GM10847 (cell line): ENCODE data around the gene PCDHA11.

ENCODE experiments used
- POLR2A ChIP-seq: IDR thresholded peaks from 2 replicates; pipeline ENCODE4 v1.6.1; 2011; ENCODE audit not compliant: insufficient read length; ENCODE audit errors: extremely low read depth

Gene PCDHA11, protein sequence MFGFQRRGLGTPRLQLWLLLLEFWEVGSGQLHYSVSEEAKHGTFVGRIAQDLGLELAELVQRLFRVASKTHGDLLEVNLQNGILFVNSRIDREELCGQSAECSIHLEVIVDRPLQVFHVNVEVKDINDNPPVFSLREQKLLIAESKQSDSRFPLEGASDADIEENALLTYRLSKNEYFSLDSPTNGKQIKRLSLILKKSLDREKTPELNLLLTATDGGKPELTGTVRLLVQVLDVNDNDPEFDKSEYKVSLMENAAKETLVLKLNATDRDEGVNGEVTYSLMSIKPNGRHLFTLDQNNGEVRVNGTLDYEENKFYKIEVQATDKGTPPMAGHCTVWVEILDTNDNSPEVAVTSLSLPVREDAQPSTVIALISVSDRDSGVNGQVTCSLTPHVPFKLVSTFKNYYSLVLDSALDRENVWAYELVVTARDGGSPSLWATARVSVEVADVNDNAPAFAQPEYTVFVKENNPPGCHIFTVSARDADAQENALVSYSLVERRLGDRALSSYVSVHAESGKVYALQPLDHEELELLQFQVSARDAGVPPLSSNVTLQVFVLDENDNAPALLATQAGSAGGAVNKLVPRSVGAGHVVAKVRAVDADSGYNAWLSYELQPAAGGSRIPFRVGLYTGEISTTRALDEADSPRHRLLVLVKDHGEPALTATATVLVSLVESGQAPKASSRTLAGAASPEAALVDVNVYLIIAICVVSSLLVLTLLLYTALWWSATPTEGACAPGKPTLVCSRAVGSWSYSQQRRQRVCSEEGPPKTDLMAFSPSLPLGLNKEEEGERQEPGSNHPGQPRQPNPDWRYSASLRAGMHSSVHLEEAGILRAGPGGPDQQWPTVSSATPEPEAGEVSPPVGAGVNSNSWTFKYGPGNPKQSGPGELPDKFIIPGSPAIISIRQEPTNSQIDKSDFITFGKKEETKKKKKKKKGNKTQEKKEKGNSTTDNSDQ

DNA sequence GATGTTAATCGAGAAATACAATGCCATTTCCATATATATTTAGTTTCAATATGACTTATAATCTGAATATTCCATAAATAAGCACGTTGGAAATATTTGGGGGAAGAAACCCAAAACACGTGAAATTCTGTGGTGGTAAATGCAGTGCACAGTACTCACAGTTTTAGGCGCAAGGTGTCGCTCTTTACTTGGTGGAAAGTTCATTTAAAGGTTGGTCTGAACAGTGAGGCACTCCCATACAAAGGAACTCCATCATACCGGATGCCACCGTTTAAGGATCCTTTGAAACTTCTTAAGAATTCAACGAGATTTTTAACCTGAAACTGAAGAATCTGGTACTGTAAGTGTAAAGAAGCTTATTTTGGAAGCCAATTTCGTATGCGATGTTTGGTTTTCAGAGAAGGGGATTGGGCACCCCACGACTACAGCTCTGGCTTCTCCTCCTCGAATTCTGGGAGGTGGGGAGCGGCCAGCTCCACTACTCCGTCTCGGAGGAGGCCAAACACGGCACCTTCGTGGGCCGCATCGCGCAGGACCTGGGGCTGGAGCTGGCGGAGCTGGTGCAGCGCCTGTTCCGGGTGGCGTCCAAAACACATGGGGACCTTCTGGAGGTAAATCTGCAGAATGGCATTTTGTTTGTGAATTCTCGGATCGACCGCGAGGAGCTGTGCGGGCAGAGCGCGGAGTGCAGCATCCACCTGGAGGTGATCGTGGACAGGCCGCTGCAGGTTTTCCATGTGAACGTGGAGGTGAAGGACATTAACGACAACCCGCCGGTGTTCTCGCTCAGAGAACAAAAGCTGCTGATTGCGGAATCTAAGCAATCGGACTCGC is at the start of gene PCDHA11:
Gene PCDHA11 (plus strand): TSS at position 237 of the 834 bp plus-strand sequence. CDS start 147 bp downstream, at position 384.
- TF ChIP-seq POLR2A: no peak

DNA sequence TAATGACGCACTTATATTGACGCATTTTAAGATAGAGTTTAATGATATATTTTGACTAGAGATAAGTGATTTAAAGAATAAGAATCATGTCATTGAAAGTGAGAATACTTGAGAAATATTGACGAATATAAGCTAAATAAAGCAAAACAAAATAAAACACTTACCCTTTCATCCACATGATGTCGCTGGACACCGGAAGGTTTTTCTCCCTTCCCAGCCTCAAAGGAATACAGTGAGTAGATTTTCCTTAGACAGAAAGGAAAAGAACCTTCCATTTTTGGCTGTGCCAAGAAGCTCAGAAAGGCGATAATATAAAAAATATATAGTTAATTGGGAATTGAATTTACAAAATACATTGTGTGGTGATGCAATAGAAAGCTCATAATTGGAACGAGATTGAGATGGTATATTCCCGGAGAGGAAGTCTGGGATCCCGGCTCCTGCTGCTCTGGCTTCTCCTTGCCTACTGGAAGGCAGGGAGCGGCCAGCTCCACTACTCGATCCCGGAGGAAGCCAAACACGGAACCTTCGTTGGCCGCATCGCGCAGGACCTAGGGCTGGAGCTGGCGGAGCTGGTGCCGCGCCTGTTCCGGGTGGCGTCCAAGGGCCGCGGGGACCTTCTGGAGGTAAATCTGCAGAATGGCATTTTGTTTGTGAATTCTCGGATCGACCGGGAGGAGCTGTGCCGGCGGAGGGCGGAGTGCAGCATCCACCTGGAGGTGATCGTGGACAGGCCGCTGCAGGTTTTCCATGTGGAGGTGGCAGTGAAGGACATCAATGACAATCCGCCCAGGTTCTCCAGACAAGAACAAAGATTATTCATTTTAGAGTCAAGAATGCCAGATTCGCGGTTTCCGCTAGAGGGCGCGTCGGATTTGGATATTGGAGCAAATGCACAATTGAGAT is 47.1 kb upstream of the PCDHA11 start, which contains the start of gene PCDHA5:
Gene PCDHA5 (plus strand): TSS at position 239 of the 906 bp plus-strand sequence.
- TF ChIP-seq POLR2A: no peak

- no peak for TF ChIP-seq POLR2A
Observed at GRCh38 chr5:140822281-140822629, 46.5 kb upstream of the PCDHA11 start.

DNA sequence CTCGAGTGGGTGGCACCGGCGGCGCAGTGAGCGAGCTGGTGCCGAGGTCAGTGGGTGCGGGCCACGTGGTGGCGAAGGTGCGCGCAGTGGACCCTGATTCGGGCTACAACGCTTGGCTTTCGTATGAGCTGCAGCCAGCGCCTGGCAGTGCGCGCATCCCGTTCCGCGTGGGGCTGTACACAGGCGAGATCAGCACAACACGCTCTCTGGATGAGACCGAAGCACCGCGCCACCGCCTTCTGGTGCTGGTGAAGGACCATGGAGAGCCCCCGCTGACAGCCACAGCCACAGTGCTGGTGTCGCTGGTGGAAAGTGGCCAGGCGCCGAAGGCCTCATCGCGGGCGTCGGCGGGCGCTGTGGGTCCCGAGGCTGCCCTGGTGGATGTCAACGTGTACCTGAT is 45.3 kb upstream of the PCDHA11 start:
- no peak for TF ChIP-seq POLR2A

DNA sequence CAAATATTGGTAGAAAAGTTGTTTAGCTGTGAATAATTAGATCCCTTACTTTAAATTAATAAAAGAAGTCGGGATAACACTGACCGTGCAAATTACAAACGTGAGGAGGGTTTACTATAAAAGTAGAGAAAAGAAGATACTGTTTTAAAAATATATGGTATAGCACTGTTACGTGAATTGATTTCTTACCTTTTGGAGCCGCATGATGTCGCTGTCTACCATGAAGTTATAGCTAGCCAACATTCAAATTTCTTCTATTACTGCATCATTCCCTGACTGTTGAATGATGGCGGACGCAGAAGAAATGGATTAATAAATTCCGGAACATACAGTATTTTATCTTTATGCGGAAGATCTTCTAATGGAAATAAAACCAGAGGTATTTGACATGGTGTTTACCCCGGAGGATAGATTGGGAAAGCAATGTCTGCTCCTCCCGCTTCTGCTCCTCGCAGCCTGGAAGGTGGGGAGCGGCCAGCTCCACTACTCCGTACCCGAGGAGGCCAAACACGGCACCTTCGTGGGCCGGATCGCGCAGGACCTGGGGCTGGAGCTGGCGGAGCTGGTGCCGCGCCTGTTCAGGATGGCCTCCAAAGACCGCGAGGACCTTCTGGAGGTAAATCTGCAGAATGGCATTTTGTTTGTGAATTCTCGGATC is 40.9 kb upstream of the PCDHA11 start, which contains the start of gene PCDHA6:
Gene PCDHA6 (plus strand): TSS at position 257 of the 658 bp plus-strand sequence. CDS start 132 bp downstream, at position 389.
- no peak for TF ChIP-seq POLR2A

GRCh38 chr5:140828362-140828737 is 40.4 kb upstream of the PCDHA11 start:
- TF ChIP-seq POLR2A: no peak

GRCh38 chr5:140833993-140834392 is 34.8 kb upstream of the PCDHA11 start, which contains the start of gene PCDHA7:
Gene PCDHA7 (plus strand): TSS chr5:140834269. CDS start chr5:140834384, 115 bp downstream.
- no peak for TF ChIP-seq POLR2A

DNA sequence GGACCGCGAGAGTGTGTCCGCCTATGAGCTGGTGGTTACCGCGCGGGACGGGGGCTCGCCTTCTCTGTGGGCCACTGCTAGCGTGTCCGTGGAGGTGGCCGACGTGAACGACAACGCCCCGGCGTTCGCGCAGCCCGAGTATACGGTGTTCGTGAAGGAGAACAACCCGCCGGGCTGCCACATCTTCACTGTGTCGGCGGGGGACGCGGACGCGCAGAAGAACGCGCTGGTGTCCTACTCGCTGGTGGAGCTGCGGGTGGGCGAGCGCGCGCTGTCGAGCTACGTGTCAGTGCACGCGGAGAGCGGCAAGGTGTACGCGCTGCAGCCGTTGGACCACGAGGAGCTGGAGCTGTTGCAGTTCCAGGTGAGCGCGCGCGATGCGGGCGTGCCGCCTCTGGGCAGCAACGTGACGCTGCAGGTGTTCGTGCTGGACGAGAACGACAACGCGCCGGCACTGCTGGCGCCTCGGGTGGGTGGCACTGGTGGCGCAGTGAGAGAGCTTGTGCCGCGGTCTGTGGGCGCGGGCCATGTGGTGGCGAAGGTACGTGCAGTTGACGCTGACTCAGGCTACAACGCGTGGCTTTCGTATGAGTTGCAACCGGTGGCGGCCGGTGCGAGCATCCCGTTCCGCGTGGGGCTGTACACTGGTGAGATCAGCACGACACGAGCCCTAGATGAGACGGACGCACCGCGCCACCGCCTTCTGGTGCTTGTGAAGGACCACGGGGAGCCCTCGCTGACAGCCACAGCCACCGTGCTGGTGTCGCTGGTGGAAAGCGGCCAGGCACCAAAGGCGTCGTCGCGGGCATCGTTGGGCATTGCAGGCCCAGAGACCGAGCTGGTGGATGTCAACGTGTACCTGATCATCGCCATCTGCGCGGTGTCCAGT is 32.9 kb upstream of the PCDHA11 start:
- no peak for TF ChIP-seq POLR2A

- no peak for TF ChIP-seq POLR2A
Observed at GRCh38 chr5:140840978-140841962, 27.5 kb upstream of the PCDHA11 start, which contains the start of gene PCDHA8. Gene PCDHA8 (plus strand): TSS chr5:140841187. CDS start chr5:140841322, 135 bp downstream.

DNA sequence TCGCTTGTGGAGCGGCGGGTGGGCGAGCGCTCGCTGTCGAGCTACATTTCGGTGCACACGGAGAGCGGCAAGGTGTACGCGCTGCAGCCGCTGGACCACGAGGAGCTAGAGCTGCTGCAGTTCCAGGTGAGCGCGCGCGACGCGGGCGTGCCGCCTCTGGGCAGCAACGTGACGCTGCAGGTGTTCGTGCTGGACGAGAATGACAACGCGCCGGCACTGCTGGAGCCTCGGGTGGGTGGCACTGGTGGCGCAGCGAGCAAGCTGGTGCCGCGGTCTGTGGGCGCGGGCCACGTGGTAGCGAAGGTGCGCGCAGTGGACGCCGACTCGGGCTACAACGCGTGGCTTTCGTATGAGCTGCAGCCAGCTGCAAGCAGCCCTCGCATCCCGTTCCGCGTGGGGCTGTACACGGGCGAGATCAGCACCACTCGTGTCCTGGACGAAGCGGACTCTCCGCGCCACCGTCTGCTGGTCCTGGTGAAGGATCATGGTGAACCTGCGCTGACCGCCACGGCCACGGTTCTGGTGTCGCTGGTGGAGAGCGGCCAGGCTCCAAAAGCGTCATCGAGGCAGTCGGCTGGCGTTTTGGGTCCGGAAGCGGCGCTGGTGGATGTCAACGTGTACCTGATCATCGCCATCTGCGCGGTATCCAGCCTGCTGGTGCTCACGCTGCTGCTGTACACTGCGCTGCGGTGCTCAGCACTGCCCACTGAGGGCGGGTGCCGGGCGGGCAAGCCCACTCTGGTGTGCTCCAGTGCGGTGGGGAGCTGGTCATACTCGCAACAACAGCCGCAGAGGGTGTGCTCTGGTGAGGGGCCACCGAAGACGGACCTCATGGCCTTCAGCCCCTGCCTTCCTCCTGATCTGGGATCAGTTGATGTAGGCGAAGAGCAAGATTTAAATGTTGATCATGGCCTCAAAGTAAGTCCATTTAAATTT is 25.7 kb upstream of the PCDHA11 start:
- TF ChIP-seq POLR2A: no peak
